ENCODE data around the gene CRABP2.

DNA sequence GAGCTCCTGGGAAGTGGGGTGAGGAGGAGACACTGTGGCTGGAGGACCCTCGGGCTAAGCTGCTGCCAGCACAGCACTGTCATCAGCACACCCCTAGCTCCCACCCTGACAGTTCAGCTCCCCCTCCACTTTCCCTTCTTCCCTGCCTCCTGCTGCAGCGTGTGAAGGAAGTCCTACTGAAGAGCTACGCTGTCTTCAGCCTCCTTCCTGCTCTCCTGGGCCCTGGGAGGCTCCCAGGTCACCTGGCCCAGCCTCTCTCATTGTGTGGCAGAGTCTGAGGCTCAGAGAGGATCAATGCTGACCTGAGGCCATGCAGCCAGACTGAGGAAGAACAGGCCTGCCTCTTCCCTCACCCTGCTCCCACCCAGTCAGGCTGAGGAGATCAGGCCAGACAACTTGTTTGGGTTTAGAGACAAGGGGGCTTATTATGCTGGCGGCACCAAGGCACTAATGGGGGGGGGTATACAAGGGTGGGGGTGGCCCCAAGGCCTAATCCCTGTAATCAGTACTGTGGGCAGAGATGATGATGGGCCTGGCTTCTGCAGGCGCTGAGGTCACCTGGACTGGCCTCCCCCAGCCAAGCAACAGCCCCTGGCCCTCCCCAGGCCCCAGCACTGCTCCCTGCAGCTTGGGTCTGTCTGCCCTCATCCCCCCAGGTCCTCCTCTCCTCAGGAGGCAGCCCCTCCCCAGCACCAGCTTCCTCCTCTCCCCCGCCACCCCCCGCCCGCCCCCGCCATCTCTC is 37.2 kb downstream of the CRABP2 start:
- TF ChIP-seq ZNF274 (IDR thresholded peaks at IDR 0.05; ENCODE audit: low read depth, low read length) = no peak
- TF ChIP-seq SUZ12 (IDR thresholded peaks at IDR 0.05; ENCODE audit: extremely low read depth, insufficient read depth, insufficient read length) = no peak

Measured in NT2/D1 (cell line).